ENCODE data around the gene PRKN.

PRKN gene

GRCh38 chr6:162363757-162364156 is 363.8 kb downstream of the PRKN start:
- no peak for DNase-seq

DNA sequence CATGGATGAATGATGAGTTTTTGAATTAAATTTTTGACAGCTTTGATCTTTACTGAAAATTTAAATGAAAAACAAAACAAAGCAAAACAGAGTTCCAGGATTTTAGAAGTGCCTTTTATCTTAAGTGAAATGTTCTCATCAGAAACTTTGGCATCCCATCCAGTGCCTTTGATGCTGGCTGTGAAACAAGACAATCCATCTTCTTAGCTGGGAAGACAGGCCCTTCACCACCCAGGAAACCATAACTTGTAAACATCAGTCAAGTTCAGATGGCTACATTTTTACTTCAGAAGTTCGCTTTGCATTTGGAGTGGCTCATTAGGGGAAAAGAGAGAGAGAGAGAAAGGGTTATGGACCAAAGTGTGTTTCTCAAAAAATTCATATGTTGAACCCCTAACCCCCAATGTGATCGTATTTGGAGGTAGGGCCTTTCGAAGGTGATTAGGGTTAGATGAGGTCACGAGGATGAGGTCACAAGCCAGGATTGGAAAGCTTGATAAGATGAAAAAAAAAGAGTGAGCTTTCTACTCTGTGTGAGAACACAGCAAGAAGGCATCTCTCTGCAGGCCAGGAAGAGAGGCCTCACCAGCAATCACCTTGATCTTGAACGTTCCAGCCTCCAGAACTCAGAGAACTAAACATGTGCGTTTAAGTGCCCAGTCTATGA is 366.5 kb downstream of the PRKN start:
- no peak for DNase-seq

GRCh38 chr6:162358625-162359024 is 368.9 kb downstream of the PRKN start:
- DNase-seq = no peak

DNA sequence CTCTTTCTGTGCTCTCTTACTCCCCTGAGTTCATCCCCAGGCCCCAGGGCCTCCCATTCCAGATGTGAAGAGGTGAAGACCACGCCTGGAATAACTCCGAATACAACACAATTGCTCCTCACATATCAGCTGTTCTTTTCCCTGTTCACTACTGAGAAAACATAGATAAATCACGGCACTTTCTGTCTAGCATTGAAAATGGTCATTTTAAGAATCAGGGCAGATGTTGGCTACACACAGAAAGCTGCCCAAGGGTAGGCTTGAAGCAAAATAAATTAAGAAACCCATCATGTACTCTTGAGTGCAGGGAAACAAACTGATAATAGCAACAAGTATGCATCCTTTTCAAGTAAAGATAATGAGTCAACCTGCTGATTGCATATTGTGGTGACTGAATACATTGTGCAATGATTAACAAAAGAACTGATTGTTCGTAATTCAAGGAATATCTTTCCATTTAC is 382.5 kb downstream of the PRKN start:
- DNase-seq = no peak

DNA sequence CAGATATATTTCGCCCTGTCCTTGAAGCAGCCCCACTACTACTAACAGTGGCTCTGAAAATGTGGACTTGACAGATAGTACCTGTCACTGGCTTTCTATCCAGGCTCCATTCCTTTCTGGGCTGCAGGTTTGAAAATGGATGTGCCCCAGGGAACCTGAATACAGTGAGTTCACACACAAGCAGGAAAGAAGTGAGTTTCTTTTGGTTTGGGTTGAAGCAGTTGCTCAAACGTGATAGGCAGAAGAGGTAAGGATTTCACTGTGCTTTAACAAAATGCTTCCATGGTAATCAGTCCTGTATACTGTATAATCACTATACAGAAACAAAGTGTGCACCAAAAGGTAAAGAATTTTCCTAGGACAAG is 382.9 kb downstream of the PRKN start:
- DNase-seq = no peak

DNA sequence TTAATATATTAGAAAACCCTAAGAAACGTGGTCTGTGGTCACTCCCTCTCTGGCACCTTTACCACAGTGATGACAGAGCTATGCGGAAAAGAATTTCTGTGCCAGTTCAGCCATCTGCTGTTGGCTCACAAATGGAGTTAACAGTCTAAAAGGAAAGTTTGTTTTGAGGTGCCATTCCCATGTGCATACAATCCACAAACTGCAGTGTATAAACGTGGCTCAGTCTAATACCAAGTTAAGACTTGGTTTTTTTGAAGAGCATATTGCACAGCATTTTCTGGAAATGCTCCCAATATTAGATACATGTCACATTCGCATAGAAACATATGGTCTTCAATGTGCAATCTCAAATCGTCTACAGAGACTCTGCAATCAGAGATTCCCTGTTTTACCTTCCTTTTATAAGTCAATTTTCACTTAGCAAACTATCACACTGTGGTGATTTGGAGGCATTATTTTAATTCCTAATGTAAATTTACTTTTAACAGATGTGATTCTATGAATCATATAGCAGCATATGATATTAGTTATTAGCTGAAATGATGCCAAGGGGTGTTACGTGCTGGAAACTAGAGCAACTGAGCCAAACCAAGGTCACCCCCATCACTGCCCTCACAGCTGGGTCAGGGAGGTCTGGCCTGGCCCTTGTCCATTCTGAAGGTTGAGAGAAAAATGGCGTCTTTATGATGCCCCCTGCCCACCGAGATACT is 383.5 kb downstream of the PRKN start:
- DNase-seq = no peak

- no peak for DNase-seq
Measured at GRCh38 chr6:162343198-162343935, 384.2 kb downstream of the PRKN start.

- DNase-seq = no peak
Measured at GRCh38 chr6:162337412-162337811, 390.2 kb downstream of the PRKN start.

- no peak for DNase-seq
Measured at GRCh38 chr6:162336359-162336758, 391.2 kb downstream of the PRKN start.

DNA sequence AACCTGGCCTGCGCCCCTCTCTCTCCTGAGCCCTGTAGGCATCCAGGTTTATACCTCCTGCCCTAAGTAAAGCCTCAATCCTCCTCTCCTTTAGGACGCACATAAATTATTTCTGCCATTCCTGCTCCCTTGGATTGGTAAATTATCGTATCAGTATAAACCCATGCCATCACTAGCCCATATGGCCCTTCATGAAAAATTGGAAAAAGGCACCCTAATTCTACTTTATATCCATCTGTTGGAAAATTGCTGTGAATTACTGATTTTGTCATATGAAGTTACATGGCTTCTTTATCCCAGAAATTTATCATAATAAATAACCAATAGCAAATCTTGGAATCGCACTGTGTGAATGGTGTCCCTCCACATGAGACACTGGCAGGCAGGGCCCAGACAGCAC is 395.2 kb downstream of the PRKN start:
- DNase-seq = no peak

- DNase-seq = no peak
Measured at GRCh38 chr6:162331911-162332310, 395.7 kb downstream of the PRKN start.

DNA sequence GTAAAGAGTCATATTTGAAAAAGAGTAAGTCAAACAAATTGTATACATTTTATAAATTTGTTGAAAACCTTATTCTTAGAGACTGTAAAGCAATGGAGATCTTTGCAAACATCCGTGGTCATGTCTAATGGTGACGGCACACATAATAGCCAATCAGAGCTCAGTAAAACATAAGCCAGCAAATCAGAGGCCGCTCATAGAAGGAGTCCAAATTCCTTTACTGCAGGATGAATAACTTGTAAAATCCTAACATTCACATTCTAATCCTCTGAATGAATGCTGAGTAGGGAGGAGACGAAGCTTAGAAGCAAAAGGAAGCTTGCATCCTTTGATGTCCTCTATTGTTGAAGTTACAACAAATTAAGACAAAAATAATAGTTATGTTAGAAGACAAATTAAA is 401.7 kb downstream of the PRKN start:
- no peak for DNase-seq

GRCh38 chr6:162325051-162325450 is 402.5 kb downstream of the PRKN start:
- DNase-seq = no peak

DNA sequence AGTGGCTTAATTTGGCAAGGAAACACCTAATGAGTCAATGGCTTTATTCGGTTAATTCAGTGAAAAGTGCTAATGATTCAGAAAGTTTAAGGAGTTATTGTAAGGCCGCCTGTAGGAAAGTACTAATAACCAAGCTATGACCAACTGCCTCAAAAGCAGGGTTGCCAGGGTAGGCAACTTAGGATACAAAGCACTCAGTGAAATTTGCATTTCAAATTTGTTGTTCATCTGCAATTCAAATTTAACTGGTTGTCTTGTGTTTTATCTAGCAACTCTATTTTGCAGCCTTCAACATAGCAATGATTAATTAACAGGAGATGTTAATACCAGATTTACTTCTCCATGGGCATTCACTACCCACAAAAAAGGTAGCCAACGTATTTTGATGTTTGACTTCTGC is 412.3 kb downstream of the PRKN start:
- no peak for DNase-seq

DNA sequence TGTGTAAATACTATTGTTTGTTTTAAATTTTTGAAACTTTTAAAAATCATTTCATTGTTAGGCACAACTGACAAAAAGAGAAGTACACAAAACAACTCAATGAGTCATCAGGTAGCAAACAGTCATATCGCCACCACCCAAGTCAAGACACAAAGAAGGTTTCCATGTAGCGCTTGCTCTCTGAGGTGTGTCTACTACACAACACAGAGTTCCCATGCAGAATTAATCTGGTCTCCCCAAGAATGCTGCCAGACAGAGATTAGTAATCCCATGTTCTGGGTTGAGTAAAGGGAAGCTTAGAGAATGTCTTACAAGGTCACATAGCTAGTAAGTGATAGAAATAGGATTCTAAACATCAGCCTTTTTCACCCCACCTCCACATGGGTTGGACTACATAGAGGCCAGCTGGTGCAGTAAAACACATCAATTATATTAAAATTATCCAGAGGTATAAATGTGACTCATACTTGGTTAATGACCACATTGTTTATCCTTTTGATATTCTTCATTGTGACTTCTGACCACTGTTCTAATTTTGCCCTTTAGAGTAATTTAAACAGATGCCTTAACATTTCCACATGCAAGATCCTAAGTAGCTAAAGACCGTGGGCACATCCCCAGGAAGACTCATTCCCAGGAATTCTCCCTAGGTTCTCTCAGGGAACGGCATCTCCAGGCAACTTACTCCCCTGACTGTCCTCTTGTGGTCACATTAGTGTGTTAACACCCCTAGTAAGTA is 413.5 kb downstream of the PRKN start:
- no peak for DNase-seq

DNA sequence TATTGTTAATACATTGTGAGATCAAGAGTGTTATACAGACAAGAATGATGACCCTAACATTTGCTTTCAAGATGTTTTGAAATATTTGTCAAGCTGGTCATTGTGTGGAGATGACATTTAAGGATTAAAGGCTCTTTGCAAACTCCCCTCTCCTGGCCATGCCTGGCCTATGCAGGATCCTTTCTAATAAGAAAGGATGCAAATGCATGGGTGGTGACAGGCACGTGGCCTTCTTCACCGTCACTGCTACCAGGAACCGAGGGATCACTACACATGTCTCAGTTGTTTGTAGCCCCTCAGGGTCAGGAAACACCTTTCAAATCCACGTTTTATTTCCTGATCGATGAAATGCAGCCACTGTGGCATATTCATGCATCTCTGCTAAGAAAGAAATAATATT is 419.7 kb downstream of the PRKN start:
- DNase-seq = no peak

GRCh38 chr6:162306616-162307015 is 420.9 kb downstream of the PRKN start:
- no peak for DNase-seq

- DNase-seq = no peak
Measured at GRCh38 chr6:162301128-162301527, 426.4 kb downstream of the PRKN start.

DNA sequence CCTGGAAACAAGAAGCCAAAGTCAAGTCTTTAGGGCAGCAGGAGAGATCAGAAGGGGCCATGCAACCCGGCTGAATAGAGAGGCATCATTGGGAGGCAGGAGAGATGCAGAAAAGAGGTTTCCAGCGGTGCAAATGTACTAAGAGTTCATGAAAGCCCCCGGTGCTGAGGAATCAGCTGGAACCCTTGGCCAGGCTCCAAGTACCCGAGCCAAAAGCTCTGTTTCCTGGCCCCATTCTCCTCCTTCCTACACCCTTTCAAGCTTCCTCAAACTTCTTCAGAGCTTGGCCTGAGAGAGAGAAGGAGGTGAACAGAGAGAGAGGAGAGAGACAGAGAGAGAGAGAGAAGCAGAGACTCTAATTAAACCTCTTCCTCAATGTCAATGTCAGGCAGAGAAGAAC is 433.5 kb downstream of the PRKN start:
- no peak for DNase-seq

DNA sequence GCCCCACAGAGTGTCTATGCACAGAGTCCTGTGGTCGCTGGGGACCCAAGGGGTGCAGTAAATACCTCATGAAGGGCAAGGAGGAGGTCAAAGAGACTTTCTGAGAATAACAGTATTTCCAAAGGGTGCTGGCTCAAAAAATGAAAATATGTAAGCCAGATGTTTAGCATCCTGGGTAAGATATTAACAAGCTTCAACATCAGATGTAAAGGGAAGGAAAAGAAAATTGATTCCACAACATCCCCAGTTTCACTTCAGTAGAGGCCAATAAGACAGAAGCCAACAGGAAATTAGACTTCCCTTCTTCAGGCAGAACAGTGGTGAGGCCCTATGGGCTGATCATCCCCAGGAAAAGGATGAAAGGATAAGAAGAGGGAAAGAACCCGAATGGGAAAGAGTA is 434.7 kb downstream of the PRKN start:
- no peak for DNase-seq

- no peak for DNase-seq
Measured at GRCh38 chr6:162290846-162291465, 436.6 kb downstream of the PRKN start.

DNA sequence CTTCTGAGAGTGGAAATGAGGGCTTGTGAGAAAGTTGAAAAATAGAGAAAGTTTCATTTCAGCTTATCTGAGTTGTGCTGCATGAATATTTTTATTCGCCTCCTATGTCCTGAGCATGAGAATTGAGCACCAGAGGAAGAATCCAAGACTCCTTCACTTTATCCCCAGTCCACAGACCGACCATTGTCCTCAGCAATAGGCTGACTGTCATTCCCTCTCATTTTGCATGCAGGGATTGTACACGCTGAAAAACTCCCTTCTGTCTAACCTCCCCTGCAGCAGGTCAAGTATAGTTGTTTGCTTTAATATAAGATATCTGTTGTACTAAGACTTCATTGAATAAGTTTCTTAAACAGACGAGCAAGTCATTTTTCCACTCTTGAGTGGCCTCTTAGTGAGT is 437.6 kb downstream of the PRKN start:
- DNase-seq = no peak

- no peak for DNase-seq
Measured at GRCh38 chr6:162273986-162274385, 453.6 kb downstream of the PRKN start.
